T-helper 1 cell treated with Interleukin-12 subunit alpha and Interleukin-12 subunit beta and Interleukin-4 antibody, amounts not matched to agents 30 μg/mL and 1 μg/mL, for 36 hours (primary cell): ENCODE results near the gene STK39.
"Not testable (repeated sequence)": the region's sequence is repeated elsewhere in the genome, so short reads cannot be mapped to it uniquely, and the experiment has no call there.

Experiments used
- H3K27ac Mint-ChIP-seq: one replicate; pipeline ENCODE4 v1.8.0; 2021; ENCODE audit warnings: mild to moderate bottlenecking, mixed read lengths
- H3K27me3 Mint-ChIP-seq: one replicate; pipeline ENCODE4 v1.8.0; 2021; ENCODE audit warnings: low read depth, mixed read lengths
- H3K36me3 Mint-ChIP-seq: one replicate; pipeline ENCODE4 v1.8.0; 2021; ENCODE audit warnings: low read depth, mixed read lengths
- H3K4me1 Mint-ChIP-seq: one replicate; pipeline ENCODE4 v1.8.0; 2021; ENCODE audit warnings: low read depth, mixed read lengths
- H3K4me3 Mint-ChIP-seq: one replicate; pipeline ENCODE4 v1.8.0; 2021; ENCODE audit warnings: mild to moderate bottlenecking, moderate library complexity, mixed read lengths
- H3K9me3 Mint-ChIP-seq: one replicate; pipeline ENCODE4 v1.8.0; 2021; ENCODE audit warnings: mixed read lengths

The STK39 gene

DNA sequence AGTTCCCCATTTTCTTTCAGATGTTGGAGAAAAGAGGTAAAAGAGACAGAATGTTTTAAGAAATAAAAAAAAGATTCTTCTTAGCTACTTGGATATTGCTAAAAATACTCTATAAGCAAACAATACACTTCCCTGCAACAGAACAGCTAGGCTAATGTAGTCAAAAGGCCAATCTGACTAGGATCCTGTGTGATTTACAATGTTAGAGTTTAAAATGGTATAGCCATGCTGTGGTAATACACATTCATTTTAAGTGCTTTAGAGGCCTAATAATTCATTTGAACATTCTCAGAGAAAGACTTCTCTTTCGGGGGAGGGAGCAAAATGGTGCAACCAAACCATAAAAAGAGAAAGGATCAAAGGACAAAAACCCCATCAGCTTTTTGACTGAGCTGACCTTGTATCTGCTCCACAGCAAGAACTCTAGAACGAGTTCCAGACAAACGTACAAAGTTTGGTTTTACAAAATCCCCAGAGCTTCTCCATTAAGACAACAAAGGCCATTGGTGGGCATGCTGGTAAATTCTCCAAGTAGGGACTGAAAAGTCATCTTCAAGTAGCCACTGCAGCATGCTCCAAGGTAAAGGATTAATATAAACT, 200.2 kb downstream of the STK39 start:
- H3K9me3 Mint-ChIP-seq, result no peaks in the 10 kb centered on the region
- H3K36me3 Mint-ChIP-seq, result peaks cover 6% of the 10 kb centered on the region
- H3K27me3 Mint-ChIP-seq, result no peaks in the 10 kb centered on the region
- H3K4me1 Mint-ChIP-seq, result no peaks in the 10 kb centered on the region
- no peak overlapping the region for H3K27ac Mint-ChIP-seq
- H3K4me3 Mint-ChIP-seq, result no peak overlapping the region

DNA sequence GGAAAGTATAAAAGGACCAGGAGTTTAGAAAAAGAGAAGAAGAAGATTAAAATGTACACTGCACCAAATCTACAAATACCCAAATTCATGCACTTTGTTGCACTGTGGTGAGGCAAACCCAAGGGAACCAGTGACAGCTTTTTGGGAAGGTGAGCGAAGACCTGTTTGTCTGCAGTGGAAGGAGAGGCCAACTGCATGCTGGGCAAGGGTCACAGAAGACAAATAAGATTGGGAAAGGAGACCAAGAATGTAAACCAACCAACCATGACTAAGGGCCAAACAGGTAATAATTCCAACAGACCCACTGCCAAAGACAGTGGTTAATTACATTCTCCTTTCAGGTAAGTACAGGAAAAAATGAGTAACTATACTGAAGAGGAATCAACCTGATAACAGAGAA, 202.8 kb downstream of the STK39 start:
- Mint-ChIP-seq H3K27ac (no peak overlapping the region), H3K4me1 (peaks cover 3% of the 10 kb centered on the region), H3K27me3 (no peaks in the 10 kb centered on the region), H3K4me3 (no peak overlapping the region), H3K36me3 (peaks cover 6% of the 10 kb centered on the region), H3K9me3 (no peaks in the 10 kb centered on the region)

DNA sequence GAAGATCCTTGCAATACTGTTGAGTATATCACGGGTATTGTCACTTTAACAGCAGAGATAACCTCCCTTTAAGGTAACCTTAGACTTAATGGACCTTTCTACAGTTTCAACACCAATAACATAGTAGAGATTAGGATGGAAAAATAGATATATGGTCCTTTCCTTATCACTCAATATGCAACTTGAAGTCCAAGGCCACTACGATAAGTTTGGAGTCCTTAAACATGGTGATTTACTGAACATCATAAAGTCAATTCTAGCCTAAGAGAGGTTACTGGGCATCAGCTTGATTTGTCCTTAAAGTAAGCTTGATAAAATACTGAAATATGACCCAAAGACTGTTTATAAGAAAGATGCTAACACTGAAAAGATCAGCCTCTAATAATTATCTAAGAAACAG, 203.2 kb downstream of the STK39 start:
- H3K4me1 Mint-ChIP-seq, result peaks cover 3% of the 10 kb centered on the region
- H3K27ac Mint-ChIP-seq, result no peak overlapping the region
- no peak overlapping the region for H3K4me3 Mint-ChIP-seq
- no peaks in the 10 kb centered on the region for H3K27me3 Mint-ChIP-seq
- H3K9me3 Mint-ChIP-seq, result no peaks in the 10 kb centered on the region
- peaks cover 6% of the 10 kb centered on the region for H3K36me3 Mint-ChIP-seq

DNA sequence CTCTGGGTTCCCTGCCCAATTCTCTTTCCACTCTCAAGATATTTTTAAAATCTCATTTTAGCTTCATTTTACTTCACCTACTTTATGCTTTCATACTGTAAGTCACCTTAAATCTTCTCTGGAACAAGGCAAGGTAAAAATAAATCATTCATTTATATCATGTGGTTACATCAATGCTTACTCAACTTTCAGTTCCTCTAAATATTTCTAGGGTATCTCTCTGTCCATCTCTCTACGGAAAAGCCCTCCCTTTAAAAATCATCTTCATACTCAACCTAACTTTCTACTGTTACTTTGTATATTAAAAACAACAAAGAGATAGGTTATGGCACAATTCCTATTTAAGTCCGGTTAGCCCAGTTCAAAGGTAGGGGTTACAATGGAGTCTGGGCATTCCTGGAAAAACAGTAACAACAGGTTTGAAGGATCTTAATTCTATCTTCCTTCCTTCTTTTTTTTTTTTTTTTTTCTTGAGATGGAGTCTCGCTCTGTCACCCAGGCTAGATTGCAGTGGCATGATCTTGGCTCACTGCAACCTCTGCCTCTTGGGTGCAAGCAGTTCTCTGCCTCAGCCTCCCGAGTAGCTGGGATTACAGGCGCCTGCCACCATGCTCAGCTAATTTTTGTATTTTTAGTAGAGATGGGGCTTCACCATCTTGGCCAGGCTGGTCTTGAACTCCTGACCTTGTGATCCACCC, 205.1 kb downstream of the STK39 start:
- H3K4me1 Mint-ChIP-seq, H3K27me3 Mint-ChIP-seq, H3K4me3 Mint-ChIP-seq, H3K27ac Mint-ChIP-seq, H3K9me3 Mint-ChIP-seq, H3K36me3 Mint-ChIP-seq: not testable (repeated sequence)

DNA sequence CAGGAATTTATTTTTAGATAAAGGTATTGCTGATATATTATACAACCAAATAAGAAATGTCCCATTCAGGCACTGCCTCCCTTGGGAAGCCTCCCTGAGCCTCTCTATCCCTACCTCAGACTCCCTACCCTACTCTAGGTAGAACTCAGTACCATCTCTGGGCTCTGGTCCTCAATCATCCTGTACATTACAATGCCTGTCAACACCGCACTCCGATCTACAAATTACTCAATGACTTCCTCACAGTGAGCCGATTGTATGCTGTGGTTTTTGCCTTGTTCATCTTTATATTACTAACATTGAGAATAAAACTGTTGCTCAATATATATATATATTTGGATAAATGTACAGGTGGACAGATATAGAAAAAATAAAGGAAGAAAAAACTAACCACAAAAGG, 207.5 kb downstream of the STK39 start:
- Mint-ChIP-seq H3K36me3 (peaks cover 5% of the 10 kb centered on the region), H3K27me3 (no peaks in the 10 kb centered on the region), H3K9me3 (no peaks in the 10 kb centered on the region), H3K4me3 (no peak overlapping the region), H3K4me1 (peaks cover 7% of the 10 kb centered on the region), H3K27ac (no peak overlapping the region)

DNA sequence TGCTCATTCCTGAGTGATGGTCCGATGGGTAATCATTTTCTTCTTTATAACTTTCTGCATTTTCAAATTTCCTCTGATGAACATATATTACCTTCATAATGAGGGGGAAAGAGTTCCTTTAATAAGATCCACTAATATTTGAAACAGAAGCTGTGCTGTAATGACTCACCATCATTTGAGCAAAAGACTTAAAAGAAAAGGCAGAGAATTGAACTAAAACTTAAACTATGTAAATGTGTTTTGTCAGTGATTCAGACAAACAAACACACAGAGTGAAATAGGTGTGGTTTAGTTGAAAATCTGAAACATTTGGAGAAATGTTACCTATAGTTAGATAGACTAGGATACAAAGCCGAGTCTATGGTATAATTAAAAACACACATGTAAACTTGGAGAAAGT, 209.6 kb downstream of the STK39 start:
- Mint-ChIP-seq H3K36me3 (peaks cover 2% of the 10 kb centered on the region), H3K9me3 (no peaks in the 10 kb centered on the region), H3K27ac (no peak overlapping the region), H3K27me3 (no peaks in the 10 kb centered on the region), H3K4me1 (peaks cover 7% of the 10 kb centered on the region), H3K4me3 (no peak overlapping the region)

DNA sequence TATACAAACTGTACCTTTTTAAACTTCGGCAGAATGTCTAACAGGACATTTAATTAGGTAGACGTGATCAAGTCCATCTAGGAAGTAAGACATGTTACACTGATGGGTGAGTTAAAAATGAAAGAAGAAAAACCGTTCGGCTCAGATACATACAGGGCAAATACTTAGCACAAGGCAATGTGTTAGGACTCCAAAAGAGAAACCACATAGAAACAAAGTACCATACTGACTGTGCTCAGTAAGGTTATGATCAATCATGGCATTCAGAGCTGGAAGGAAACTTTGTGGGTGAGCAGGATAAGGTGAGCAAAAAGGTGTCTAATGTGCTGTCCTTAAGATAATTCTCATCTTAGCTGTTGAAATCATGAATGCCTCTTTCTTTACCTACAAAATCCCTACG, 211.9 kb downstream of the STK39 start:
- Mint-ChIP-seq H3K36me3 (peaks cover 2% of the 10 kb centered on the region), H3K27me3 (no peaks in the 10 kb centered on the region), H3K27ac (no peak overlapping the region), H3K4me3 (no peak overlapping the region), H3K4me1 (peaks cover 5% of the 10 kb centered on the region), H3K9me3 (no peaks in the 10 kb centered on the region)

DNA sequence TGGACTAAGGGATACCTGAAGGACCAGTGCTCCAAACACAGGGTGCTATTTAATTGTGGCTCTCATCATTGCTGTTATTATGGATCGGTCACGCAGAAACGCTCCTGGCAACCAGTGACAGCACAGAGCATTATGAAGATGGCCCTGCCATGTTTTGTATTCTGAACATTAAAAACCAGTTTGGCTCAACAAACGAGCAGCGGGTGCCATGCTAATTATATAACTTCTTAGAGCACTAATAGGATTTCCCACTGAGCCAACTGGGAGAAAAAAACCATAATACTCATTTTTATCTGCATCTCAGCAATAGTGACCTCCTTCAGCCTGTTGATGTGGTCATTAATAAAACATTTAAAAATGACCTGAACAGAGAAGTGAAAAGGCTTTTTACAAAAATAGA, 212.8 kb downstream of the STK39 start:
- H3K4me1 Mint-ChIP-seq, result peaks cover 5% of the 10 kb centered on the region
- H3K9me3 Mint-ChIP-seq, result no peaks in the 10 kb centered on the region
- no peak overlapping the region for H3K27ac Mint-ChIP-seq
- no peaks in the 10 kb centered on the region for H3K27me3 Mint-ChIP-seq
- H3K36me3 Mint-ChIP-seq, result no peaks in the 10 kb centered on the region
- no peak overlapping the region for H3K4me3 Mint-ChIP-seq

DNA sequence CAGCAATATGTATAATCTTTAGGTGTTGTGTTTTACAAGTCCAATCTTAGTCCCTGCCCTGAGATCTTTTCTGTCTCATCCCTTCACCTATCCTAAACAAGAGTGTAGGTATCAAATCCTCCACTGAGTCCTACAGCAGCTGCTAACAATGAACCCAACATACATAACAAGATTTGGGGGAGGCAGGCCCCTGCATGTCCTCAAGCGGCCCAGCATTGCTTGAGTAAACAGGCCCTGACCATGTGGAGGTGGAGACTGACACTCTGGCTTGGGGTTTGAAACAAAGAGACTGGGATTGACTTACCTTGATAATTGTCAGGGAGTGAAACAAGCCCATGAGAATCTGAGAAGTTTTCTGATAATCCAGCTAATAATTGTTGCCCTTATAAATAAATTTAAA, 213.4 kb downstream of the STK39 start:
- Mint-ChIP-seq H3K36me3 (no peaks in the 10 kb centered on the region), H3K27me3 (no peaks in the 10 kb centered on the region), H3K27ac (no peak overlapping the region), H3K9me3 (no peaks in the 10 kb centered on the region), H3K4me3 (no peak overlapping the region), H3K4me1 (peaks cover 5% of the 10 kb centered on the region)

DNA sequence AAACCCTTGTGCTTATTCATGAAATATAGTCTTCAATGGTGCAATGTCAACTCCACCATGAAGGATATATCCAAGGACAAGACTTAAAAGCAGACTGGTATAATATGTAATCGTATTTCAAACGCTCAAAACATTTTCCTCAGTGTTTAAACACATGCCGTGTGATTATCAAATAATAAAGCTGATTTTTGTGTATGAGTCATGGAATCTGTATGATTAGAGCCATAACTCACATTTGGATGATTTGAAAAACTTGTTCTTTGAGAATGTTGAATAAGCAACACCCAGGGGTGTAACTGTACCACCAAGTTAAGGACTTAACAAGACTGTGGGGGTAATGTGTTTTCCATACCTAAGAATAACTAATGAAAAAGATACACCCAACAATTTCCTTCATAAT, 215.3 kb downstream of the STK39 start:
- Mint-ChIP-seq H3K9me3 (no peaks in the 10 kb centered on the region), H3K36me3 (no peaks in the 10 kb centered on the region), H3K4me1 (peaks cover 5% of the 10 kb centered on the region), H3K27ac (no peak overlapping the region), H3K4me3 (no peak overlapping the region), H3K27me3 (no peaks in the 10 kb centered on the region)

DNA sequence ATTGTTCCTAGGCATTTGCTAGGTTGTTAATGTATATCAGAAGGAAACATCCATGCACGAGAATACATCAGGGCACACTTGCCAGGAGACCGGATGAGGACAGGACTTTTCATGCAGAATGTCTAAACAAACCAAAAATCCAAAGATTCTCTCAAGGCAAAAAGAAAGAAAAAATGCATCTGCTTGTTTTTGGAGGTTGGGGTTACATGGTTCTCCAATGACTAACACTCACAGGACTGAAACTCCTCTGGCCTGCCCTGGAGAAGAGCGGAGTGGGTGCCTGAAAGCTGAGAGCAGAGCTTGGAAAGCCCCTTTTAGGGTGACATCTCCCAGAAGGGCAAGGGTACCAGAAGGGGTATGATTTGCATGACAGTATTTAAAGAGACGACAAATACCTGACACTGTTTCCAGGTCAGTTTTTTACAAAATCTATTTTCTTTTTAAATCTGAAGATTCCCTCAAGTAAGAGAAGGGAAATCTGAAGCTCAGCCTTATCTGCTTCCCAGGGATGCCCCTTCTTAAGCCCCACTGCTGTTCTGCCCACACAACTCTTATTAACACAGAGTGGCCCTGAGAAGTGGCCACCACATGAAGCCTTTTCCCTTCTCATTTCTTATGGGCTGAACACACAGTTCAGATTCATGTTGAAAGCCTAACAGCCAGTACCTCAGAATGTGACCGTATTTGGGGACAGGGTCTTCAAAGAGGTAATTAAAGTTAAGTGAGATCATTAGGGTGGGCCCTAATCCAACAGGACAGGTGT, 216.4 kb downstream of the STK39 start:
- no peak overlapping the region for H3K27ac Mint-ChIP-seq

DNA sequence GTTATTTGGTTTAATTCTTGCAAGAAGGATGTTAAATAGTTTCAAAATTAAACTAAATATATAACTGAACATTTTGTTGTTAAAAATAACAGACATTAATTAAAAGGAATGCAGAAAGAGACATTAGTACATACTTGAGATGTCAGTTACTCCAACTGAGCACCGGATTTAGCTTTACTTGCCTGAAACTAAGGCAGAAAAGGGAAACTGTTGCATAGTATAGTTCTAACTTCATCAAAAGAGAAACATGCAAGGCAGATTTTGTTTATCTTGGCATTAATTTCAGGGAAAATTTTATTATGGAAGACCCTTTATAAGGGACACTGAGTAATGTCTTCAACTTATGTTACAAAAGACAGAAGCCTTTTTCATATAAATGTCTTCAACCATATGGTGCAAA, 218.3 kb downstream of the STK39 start:
- Mint-ChIP-seq H3K27ac (no peak overlapping the region), H3K36me3 (peaks cover 4% of the 10 kb centered on the region), H3K4me1 (peaks cover 2% of the 10 kb centered on the region), H3K4me3 (no peak overlapping the region), H3K9me3 (no peaks in the 10 kb centered on the region), H3K27me3 (no peaks in the 10 kb centered on the region)

More for the DNA sequence above, 216.4 kb downstream of the STK39 start:
- Mint-ChIP-seq H3K36me3 (peaks cover 2% of the 10 kb centered on the region), H3K9me3 (no peaks in the 10 kb centered on the region), H3K27me3 (no peaks in the 10 kb centered on the region), H3K4me1 (peaks cover 6% of the 10 kb centered on the region), H3K4me3 (no peak overlapping the region)

DNA sequence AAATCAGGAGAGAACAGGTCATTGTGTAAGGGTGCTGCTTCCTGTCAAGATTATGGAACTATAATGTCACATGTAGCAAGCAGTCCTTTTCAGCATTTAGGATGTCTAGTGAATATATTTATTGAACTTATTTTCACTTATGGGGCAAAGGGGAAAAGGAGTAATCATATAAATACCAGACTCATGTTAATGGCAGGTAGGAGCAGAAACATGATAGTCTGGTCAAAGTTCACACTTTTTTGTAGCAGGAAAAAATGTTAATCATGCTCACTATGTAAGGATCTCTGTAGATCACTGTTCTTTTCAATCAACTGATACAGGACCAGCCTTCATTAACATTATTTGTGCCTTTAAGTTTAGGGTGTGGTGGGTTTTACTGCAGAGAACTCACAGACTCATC, 219.0 kb downstream of the STK39 start:
- no peak overlapping the region for H3K4me3 Mint-ChIP-seq

DNA sequence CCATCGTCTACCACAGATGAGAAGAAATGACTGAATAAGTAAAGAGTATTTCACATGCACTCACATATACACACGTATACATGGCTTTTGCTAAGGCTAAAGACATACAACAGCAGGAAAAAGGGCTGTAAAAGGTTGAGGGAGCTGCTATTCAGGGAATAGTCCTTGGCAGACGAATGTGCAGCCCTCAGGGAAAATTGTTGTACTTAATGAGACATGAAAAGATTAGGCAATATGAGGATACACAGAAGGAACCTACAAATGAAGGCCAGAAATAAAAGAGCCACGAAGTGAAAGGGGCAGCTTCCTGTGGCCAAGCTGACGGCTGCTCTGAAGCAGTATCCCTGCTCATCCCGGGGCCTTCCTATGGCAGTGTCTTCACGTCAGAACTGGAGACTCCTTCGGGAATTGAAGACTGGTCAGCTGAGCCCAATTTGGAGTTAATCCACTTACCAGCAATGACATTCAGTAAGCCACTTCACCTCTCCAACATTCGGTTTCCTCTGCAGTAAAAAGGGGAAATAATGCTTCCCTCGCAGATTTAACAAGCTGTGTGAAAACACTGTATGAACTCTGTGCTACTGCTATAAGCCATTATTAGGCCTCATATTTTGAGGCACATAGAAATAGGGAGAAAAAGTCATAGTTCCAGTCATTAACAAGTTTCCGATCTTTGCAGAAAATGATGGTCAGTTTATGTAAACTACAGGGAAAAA, 221.8 kb downstream of the STK39 start:
- Mint-ChIP-seq H3K4me3 (no peak overlapping the region), H3K4me1 (peaks cover 2% of the 10 kb centered on the region), H3K27ac (no peak overlapping the region), H3K9me3 (no peaks in the 10 kb centered on the region), H3K36me3 (peaks cover 4% of the 10 kb centered on the region), H3K27me3 (no peaks in the 10 kb centered on the region)

More for the DNA sequence above, 219.0 kb downstream of the STK39 start:
- H3K9me3 Mint-ChIP-seq, result no peaks in the 10 kb centered on the region
- H3K27ac Mint-ChIP-seq, result no peak overlapping the region
- peaks cover 2% of the 10 kb centered on the region for H3K4me1 Mint-ChIP-seq
- no peaks in the 10 kb centered on the region for H3K27me3 Mint-ChIP-seq
- H3K36me3 Mint-ChIP-seq, result peaks cover 4% of the 10 kb centered on the region
